ENCODE measurements around the gene MTMR12. TPM values are rescaled to one million over a fixed set of nuclear protein-coding genes. Genes with fewer than 3 reads are reported as not detected.
"Not testable (repeated sequence)": the region's sequence is repeated elsewhere in the genome, so short reads cannot be mapped to it uniquely, and the experiment has no call there.

Gene MTMR12
- total and polyA plus RNA-seq, 7 experiments from 2014 or later, result 12.4 to 28.2 (median 23.8) TPM

DNA sequence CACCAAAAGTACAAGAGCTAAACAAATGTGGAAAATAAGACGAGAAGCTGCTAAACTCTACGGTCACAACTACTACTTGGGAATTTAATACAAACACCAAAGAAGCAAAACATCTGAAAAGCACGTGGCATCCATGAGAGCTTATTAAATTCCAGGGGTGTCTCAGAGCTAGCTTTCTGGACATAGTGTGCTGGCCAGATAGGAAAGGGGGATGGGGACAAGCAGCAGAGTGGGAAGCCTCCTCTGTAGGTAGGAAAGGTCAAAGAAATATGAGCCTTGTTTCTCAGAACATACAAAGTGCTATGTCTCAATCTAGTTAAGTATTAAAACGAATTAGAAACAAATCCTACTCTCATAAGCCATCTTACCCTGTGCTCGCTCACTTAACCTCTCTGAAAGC lies 87.3 kb downstream of the MTMR12 start:
- H3K27me3 ChIP-seq (ENCODE audit: control insufficient read depth in 2 of 2, insufficient read depth in 2 of 2, low read length in 2 of 2), result no peaks in the 10 kb centered on the region
- H3K4me3 ChIP-seq (ENCODE audit: low read length), result no peak overlapping the region
- H3K9me3 ChIP-seq (ENCODE audit: control insufficient read depth in 2 of 3, low read length in 3 of 3), result no peaks in the 10 kb centered on the region
- Mint-ChIP-seq H3K27ac (no peak overlapping the region), H3K9me3 (peaks cover 0 to 2% (median 0%) of the 10 kb centered on the region in 11 donors), H3K4me3 (no peak overlapping the region), H3K4me1 (peaks cover 0 to 3% (median 0%) of the 10 kb centered on the region in 7 donors), H3K36me3 (peaks cover 6 to 22% (median 14%) of the 10 kb centered on the region in 5 donors), H3K27me3 (no peaks in the 10 kb centered on the region)
- intact Hi-C loops (cut with micrococcal nuclease), result no loop called here
- H3K27ac ChIP-seq (ENCODE audit: low read depth, low read length), result no peak overlapping the region
- no peak for ATAC-seq
- ChIA-PET POLR2A (no interaction called here), CTCF (interaction anchor here (1.0 to 2.4 kb wide), 2 partner anchors 9 to 103 kb away, joined by 3 to 7 read pairs; no protein-coding TSS in a partner anchor)
- H3K4me1 ChIP-seq (ENCODE audit: control insufficient read depth in 2 of 2, insufficient read depth in 2 of 2, low read length in 2 of 2), result no peaks in the 10 kb centered on the region
- no peak for DNase-seq
- H3K36me3 ChIP-seq (ENCODE audit: control insufficient read depth in 2 of 3, insufficient read depth in 3 of 3, low read length in 3 of 3), result peaks cover 0 to 19% (median 0%) of the 10 kb centered on the region in 3 experiments

DNA sequence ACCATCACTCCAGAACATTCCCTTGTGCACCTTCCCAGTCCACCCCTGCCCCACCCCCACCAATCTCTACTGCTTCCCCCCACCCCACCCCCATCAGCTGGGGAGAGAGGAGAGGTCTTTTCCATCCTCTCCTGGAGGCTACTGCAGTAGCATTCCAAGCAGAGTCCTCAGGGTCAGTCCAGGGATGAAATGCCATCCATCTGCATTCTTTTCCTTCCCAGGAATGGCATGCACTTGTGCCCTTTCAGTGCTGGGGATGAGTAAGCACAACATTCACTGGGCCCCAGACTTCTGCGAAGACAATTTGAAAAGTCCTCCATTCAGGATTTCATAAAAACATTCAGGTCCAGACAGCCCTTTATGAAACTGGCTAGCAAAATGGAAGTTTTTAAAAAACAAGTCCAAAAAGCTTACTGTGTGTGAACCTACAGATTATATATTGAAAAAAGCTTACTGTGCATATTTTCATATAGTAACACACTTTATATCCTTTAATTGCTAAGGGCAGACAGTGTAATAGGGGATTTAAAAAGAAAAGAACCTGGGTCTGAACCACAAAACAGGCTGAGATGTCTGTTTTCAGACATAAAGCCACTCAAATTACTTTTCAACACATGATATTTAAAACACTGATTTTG lies 88.6 kb downstream of the MTMR12 start:
- Mint-ChIP-seq H3K27me3 (no peaks in the 10 kb centered on the region), H3K9me3 (peaks cover 0 to 2% (median 0%) of the 10 kb centered on the region in 11 donors)
- POLR2A ChIA-PET, result no interaction called here

DNA sequence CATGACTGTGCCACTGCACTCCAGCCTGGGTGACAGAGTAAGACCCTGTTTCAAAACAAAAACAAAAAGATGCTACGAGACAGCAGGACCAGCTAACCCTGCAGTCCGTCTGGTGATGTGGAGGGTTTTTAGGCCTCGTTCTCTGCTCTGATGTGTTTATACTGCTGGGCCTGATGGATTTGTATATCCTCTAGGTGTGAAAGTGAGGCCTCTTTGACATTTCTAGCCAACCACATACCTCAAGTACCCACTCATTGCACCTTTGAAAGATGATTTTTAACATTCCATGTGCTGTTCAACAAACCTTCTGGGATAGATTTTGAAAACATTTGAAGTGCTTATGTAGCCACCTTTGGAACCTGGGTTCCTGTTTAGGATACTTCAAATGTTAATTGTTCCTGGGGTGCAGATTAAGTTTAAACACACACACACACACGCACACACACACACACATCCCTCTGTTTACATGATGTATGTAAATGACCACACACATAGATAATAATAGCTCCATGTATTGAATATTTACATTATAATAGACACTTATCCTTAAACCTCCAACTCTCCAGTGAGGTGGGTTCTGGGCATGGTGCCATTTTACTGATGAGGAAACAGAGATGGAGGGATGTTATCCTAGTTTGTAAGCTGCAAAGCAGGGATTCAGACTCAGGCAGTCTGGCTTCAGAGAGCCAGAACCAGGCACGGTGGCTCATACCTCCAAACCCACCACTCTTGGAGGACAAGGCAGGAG lies 89.8 kb downstream of the MTMR12 start:
- POLR2A ChIA-PET, result no interaction called here
- Mint-ChIP-seq H3K27ac (no peak overlapping the region), H3K4me3 (no peak overlapping the region), H3K9me3 (peaks cover 0 to 2% (median 0%) of the 10 kb centered on the region in 11 donors), H3K36me3 (peaks cover 0 to 10% (median 6%) of the 10 kb centered on the region in 5 donors), H3K4me1 (peaks cover 0 to 2% (median 0%) of the 10 kb centered on the region in 7 donors), H3K27me3 (no peaks in the 10 kb centered on the region)
- Histone ChIP-seq H3K4me3 (ENCODE audit: low read length) (no peak overlapping the region), H3K4me1 (ENCODE audit: control insufficient read depth in 2 of 2, insufficient read depth in 2 of 2, low read length in 2 of 2) (no peaks in the 10 kb centered on the region), H3K9me3 (ENCODE audit: control insufficient read depth in 2 of 3, low read length in 3 of 3) (no peaks in the 10 kb centered on the region), H3K27ac (ENCODE audit: low read depth, low read length) (no peak overlapping the region), H3K27me3 (ENCODE audit: control insufficient read depth in 2 of 2, insufficient read depth in 2 of 2, low read length in 2 of 2) (no peaks in the 10 kb centered on the region), H3K36me3 (ENCODE audit: control insufficient read depth in 2 of 3, insufficient read depth in 3 of 3, low read length in 3 of 3) (no peaks in the 10 kb centered on the region)
- DNase-seq (no peak), ATAC-seq (no peak)
- intact Hi-C loops (cut with micrococcal nuclease), result no loop called here
- CTCF ChIA-PET, result interaction anchor here (0.6 to 0.7 kb wide), 2 partner anchors 9 to 80 kb away, joined by 3 to 4 read pairs; no protein-coding TSS in a partner anchor

More for the DNA sequence above, 88.6 kb downstream of the MTMR12 start:
- Histone ChIP-seq H3K27me3 (ENCODE audit: control insufficient read depth in 2 of 2, insufficient read depth in 2 of 2, low read length in 2 of 2) (no peaks in the 10 kb centered on the region), H3K27ac (ENCODE audit: low read depth, low read length) (no peak overlapping the region), H3K36me3 (ENCODE audit: control insufficient read depth in 2 of 3, insufficient read depth in 3 of 3, low read length in 3 of 3) (peaks cover 0 to 6% (median 0%) of the 10 kb centered on the region in 3 experiments), H3K4me1 (ENCODE audit: control insufficient read depth in 2 of 2, insufficient read depth in 2 of 2, low read length in 2 of 2) (no peaks in the 10 kb centered on the region), H3K4me3 (ENCODE audit: low read length) (no peak overlapping the region), H3K9me3 (ENCODE audit: control insufficient read depth in 2 of 3, low read length in 3 of 3) (no peaks in the 10 kb centered on the region)
- CTCF ChIA-PET, result no interaction called here
- intact Hi-C loops (cut with micrococcal nuclease), result no loop called here
- H3K4me3 Mint-ChIP-seq, result no peak overlapping the region
- no peak for ATAC-seq
- DNase-seq, result no peak
- H3K4me1 Mint-ChIP-seq, result peaks cover 0 to 3% (median 0%) of the 10 kb centered on the region in 7 donors
- H3K27ac Mint-ChIP-seq, result no peak overlapping the region
- peaks cover 6 to 16% (median 11%) of the 10 kb centered on the region in 5 donors for H3K36me3 Mint-ChIP-seq

DNA sequence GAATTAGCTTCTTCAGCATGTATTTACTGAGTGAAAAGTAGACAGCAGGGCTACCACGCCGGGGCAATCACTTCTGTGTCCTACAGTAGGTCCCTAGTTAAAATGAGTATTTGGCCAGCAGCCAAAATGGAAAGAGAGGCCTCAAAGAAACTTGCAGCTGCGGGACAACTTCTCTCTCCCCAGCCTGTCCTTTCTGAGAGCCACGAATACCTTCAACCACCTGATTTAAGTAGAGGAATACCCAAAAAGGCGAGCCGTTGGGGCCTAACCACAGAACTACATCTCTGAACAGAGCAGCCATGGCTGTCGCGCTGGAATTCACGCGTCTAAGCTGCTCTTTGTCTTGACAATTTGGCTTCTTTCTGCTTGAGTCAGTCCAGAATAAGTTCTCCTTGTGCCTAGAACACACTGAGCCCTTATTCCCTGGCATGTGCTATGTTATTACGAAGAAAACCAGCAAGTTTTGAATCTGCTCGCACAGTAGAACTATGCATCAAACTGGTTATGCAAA lies 94.8 kb downstream of the MTMR12 start:
- H3K27me3 Mint-ChIP-seq, result peaks cover 0 to 5% (median 0%) of the 10 kb centered on the region in 5 donors
- no peak overlapping the region for H3K4me3 Mint-ChIP-seq
- H3K27me3 ChIP-seq (ENCODE audit: control insufficient read depth in 2 of 2, insufficient read depth in 2 of 2, low read length in 2 of 2), result no peaks in the 10 kb centered on the region
- H3K4me1 ChIP-seq (ENCODE audit: control insufficient read depth in 2 of 2, insufficient read depth in 2 of 2, low read length in 2 of 2), result no peaks in the 10 kb centered on the region
- H3K4me3 ChIP-seq (ENCODE audit: low read length), result no peak overlapping the region
- no peak overlapping the region for H3K27ac Mint-ChIP-seq
- no peaks in the 10 kb centered on the region for H3K36me3 ChIP-seq (ENCODE audit: control insufficient read depth in 2 of 3, insufficient read depth in 3 of 3, low read length in 3 of 3)
- H3K9me3 Mint-ChIP-seq, result peaks cover 0 to 3% (median 0%) of the 10 kb centered on the region in 11 donors
- H3K4me1 Mint-ChIP-seq, result peaks cover 0 to 3% (median 0%) of the 10 kb centered on the region in 7 donors
- H3K9me3 ChIP-seq (ENCODE audit: control insufficient read depth in 2 of 3, low read length in 3 of 3), result no peaks in the 10 kb centered on the region
- DNase-seq (no peak), ATAC-seq (no peak)
- POLR2A ChIA-PET, result no interaction called here
- intact Hi-C loops (cut with micrococcal nuclease), result no loop called here
- H3K27ac ChIP-seq (ENCODE audit: low read depth, low read length), result no peak overlapping the region
- CTCF ChIA-PET, result no interaction called here
- H3K36me3 Mint-ChIP-seq, result peaks cover 0 to 5% (median 0%) of the 10 kb centered on the region in 5 donors

DNA sequence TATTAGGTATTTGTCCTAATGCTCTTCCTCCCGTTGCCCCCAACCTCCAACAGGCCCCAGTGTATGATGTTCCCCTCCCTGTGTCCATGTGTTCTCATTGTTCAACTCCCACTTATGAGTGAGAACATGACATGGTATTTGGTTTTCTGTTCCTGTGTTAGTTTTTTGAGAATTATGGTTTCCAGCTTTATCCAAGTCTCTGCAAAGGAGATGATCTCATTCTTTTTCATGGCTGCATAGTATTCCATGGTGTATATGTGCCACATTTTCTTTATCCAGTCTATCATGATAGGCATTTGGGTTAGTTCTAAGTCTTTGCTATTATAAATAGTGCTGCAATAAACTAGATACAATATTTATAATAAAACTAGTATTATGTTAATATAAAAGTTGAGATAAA lies 98.4 kb downstream of the MTMR12 start:
- peaks cover 8 to 20% (median 10%) of the 10 kb centered on the region in 7 donors for H3K4me1 Mint-ChIP-seq
- H3K36me3 ChIP-seq (ENCODE audit: control insufficient read depth in 2 of 3, insufficient read depth in 3 of 3, low read length in 3 of 3); H3K4me3 ChIP-seq (ENCODE audit: low read length); H3K27ac ChIP-seq (ENCODE audit: low read depth, low read length); H3K27ac Mint-ChIP-seq; H3K9me3 Mint-ChIP-seq; intact Hi-C loops (cut with micrococcal nuclease); DNase-seq; H3K9me3 ChIP-seq (ENCODE audit: control insufficient read depth in 2 of 3, low read length in 3 of 3); H3K4me1 ChIP-seq (ENCODE audit: control insufficient read depth in 2 of 2, insufficient read depth in 2 of 2, low read length in 2 of 2); H3K27me3 ChIP-seq (ENCODE audit: control insufficient read depth in 2 of 2, insufficient read depth in 2 of 2, low read length in 2 of 2); POLR2A ChIA-PET; H3K36me3 Mint-ChIP-seq; H3K4me3 Mint-ChIP-seq; H3K27me3 Mint-ChIP-seq; ATAC-seq; CTCF ChIA-PET: not testable (repeated sequence)

DNA sequence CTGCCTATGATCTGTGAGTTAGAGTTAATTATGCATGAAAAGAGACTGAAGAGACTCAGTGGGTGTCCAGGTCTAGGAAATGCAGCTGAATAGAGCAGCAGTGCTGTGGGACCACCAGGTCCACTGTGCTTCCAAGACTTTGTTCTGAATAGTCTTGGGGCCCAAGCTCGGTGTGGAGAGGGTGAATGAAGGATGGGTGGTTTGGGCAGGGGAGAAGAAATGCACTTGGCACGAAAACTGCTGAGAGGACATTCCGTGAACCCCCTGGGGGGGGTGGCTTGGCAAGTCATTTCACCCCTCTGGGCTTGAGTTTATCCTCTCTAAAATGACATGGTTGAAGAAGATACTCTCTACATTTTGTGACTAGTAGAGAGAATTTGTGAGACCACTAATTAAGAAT lies 102.6 kb downstream of the MTMR12 start:
- Mint-ChIP-seq H3K27ac (peak overlapping the region in 7 of 9 donors; percentile 28 to 93 (median 82)), H3K4me3 (peak overlapping the region in 1 of 10 donors; percentile 51), H3K4me1 (peaks cover 6 to 25% (median 8%) of the 10 kb centered on the region in 7 donors), H3K27me3 (peaks cover 0 to 3% (median 0%) of the 10 kb centered on the region in 5 donors), H3K36me3 (peaks cover 0 to 8% (median 0%) of the 10 kb centered on the region in 5 donors), H3K9me3 (peaks cover 0 to 6% (median 0%) of the 10 kb centered on the region in 11 donors)
- Histone ChIP-seq H3K27ac (ENCODE audit: low read depth, low read length) (no peak overlapping the region), H3K4me3 (ENCODE audit: low read length) (no peak overlapping the region), H3K9me3 (ENCODE audit: control insufficient read depth in 2 of 3, low read length in 3 of 3) (no peaks in the 10 kb centered on the region), H3K36me3 (ENCODE audit: control insufficient read depth in 2 of 3, insufficient read depth in 3 of 3, low read length in 3 of 3) (no peaks in the 10 kb centered on the region), H3K27me3 (ENCODE audit: control insufficient read depth in 2 of 2, insufficient read depth in 2 of 2, low read length in 2 of 2) (no peaks in the 10 kb centered on the region), H3K4me1 (ENCODE audit: control insufficient read depth in 2 of 2, insufficient read depth in 2 of 2, low read length in 2 of 2) (peaks cover 0 to 4% of the 10 kb centered on the region in 2 donors)
- DNase-seq (no peak), ATAC-seq (no peak)
- intact Hi-C loops (cut with micrococcal nuclease), result no loop called here
- POLR2A ChIA-PET, result no interaction called here
- CTCF ChIA-PET, result no interaction called here
